Lower leg skin (tissue), 4 donors: Measurements from ENCODE around the gene LRBA. TPM values are rescaled to one million over a fixed set of nuclear protein-coding genes. Genes with fewer than 3 reads are reported as not detected.

Experiments
- DNase-seq, 2 donors: peaks; one replicate each; pipeline ENCODE4 v3.0.0-alpha.2; 2019; ENCODE audit warnings: low spot score in 2 of 2
- H3K4me3 ChIP-seq: fragments of 200-600 bp; sonication (generic); 2 replicates; pipeline ENCODE4 v1.5.1; 2017; ENCODE audit warnings: mild to moderate bottlenecking, low read depth; ENCODE audit not compliant: poor library complexity, severe bottlenecking
- CTCF ChIP-seq, 3 donors: fragments of 450-650 bp; IDR thresholded peaks; one replicate each; pipeline ENCODE4 v1.5.1; 2016; ENCODE audit warnings: antibody characterized with exemption in 3 of 3, mild to moderate bottlenecking in 3 of 3, moderate library complexity in 2 of 3
- POLR2A ChIP-seq, 2 donors: fragments of 450-650 bp; IDR thresholded peaks; one replicate each; pipeline ENCODE4 v1.6.1; 2016 to 2017; ENCODE audit warnings: antibody characterized with exemption in 2 of 2, mild to moderate bottlenecking in 1 of 2, moderate library complexity in 1 of 2
- WGBS, 2 donors: methylation state at CpG; one replicate each; pipeline ENCODE4 v1.1.5; 2018; 5-methylcytosine and 5-hydroxymethylcytosine counted together
- intact Hi-C: fragments of 100-400 bp; cut with DNase I; formaldehyde crosslinking; loops from one replicate; pipeline ENCODE4 v1.15.0; 2023; ENCODE audit warnings: low total_unique reads
- total RNA-seq, 4 donors: library from RNA; depleted of rRNA; stranded (reverse); fragments of >200 nt; gene quantifications; one replicate each; pipeline ENCODE4 v1.1.0, GENCODE V29; 2016

Gene LRBA
- total RNA-seq, 4 donors from 2014 or later = 71.9 to 86.8 (median 75.0) TPM

- WGBS, 2 donors = 84 to 86% methylated on average over 3 of the region's 3 CpGs
- H3K4me3 ChIP-seq = no peak overlapping the region
- intact Hi-C loops = no loop called here
- TF ChIP-seq POLR2A (IDR thresholded peaks at IDR 0.05) = no peak
- no peak for TF ChIP-seq CTCF (IDR thresholded peaks at IDR 0.05)
- no peak for DNase-seq
These were observed 106.0 kb downstream of the LRBA start for GRCh38 chr4:150909116-150909515.

- intact Hi-C loops = no loop called here
- DNase-seq = no peak
- no peak for TF ChIP-seq CTCF (IDR thresholded peaks at IDR 0.05)
- no peak for TF ChIP-seq POLR2A (IDR thresholded peaks at IDR 0.05)
- 55 to 91% methylated on average over 2 to 3 of the region's 3 CpGs for WGBS, 2 donors
- no peak overlapping the region for H3K4me3 ChIP-seq
These were observed 108.0 kb downstream of the LRBA start for GRCh38 chr4:150906987-150907633.

GRCh38 chr4:150904671-150905070 lies 110.4 kb downstream of the LRBA start:
- no peak for TF ChIP-seq CTCF (IDR thresholded peaks at IDR 0.05)
- no peak for TF ChIP-seq POLR2A (IDR thresholded peaks at IDR 0.05)
- 90 to 95% methylated on average over 3 of the region's 3 CpGs for WGBS, 2 donors
- DNase-seq = no peak

GRCh38 chr4:150903603-150904002 lies 111.5 kb downstream of the LRBA start:
- no peak overlapping the region for H3K4me3 ChIP-seq
- TF ChIP-seq CTCF (IDR thresholded peaks at IDR 0.05) (no peak), POLR2A (IDR thresholded peaks at IDR 0.05) (no peak)
- DNase-seq = no peak
- intact Hi-C loops = no loop called here
- WGBS, 2 donors = 98% methylated on average over 2 of the region's 2 CpGs

More at GRCh38 chr4:150904671-150905070, 110.4 kb downstream of the LRBA start:
- no peak overlapping the region for H3K4me3 ChIP-seq
- intact Hi-C loops = no loop called here

- H3K4me3 ChIP-seq = no peak overlapping the region
- no peak for TF ChIP-seq POLR2A (IDR thresholded peaks at IDR 0.05)
- TF ChIP-seq CTCF (IDR thresholded peaks at IDR 0.05) = no peak
- DNase-seq = no peak
- intact Hi-C loops = no loop called here
- WGBS, 2 donors = 87 to 88% methylated on average over 1 of the region's 1 CpG
These were observed 118.6 kb downstream of the LRBA start for GRCh38 chr4:150896497-150896896.

- H3K4me3 ChIP-seq = no peak overlapping the region
- intact Hi-C loops = no loop called here
- DNase-seq = no peak
- WGBS, 2 donors = 79 to 84% methylated on average over 2 of the region's 2 CpGs
- TF ChIP-seq CTCF (IDR thresholded peaks at IDR 0.05) (no peak), POLR2A (IDR thresholded peaks at IDR 0.05) (no peak)
These were observed 124.8 kb downstream of the LRBA start for GRCh38 chr4:150890246-150890645.
